ENCODE results near the gene CCSER2.
"Not testable (repeated sequence)": the region's sequence is repeated elsewhere in the genome, so short reads cannot be mapped to it uniquely, and the experiment has no call there.

CCSER2 gene

DNA sequence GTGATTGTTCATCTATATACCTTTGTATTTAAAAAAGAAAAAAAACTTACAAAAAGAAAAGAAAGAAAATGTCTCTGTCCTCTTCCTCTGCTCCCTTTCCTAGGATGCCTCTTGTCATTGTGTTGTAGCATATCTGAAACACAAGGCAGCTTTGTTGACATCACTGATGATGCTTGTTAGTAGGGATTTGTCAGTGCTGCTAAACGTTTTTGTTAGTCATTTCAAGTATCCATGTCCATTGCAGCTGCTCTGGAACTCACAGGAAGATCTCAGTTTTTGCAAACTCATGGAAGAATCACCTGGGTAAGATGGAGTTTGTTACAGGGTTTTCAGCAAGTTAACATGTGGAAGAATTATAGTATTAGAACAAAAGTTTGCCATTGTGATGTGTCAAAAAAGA is 123.6 kb downstream of the CCSER2 start:
- Mint-ChIP-seq H3K27ac (no peak overlapping the region), H3K4me1 (ENCODE audit: low read depth) (peaks cover 7% of the 10 kb centered on the region), H3K27me3 (ENCODE audit: low read depth) (no peaks in the 10 kb centered on the region), H3K4me3 (no peak overlapping the region), H3K9me3 (no peaks in the 10 kb centered on the region), H3K36me3 (ENCODE audit: low read depth) (peaks cover 23% of the 10 kb centered on the region)

DNA sequence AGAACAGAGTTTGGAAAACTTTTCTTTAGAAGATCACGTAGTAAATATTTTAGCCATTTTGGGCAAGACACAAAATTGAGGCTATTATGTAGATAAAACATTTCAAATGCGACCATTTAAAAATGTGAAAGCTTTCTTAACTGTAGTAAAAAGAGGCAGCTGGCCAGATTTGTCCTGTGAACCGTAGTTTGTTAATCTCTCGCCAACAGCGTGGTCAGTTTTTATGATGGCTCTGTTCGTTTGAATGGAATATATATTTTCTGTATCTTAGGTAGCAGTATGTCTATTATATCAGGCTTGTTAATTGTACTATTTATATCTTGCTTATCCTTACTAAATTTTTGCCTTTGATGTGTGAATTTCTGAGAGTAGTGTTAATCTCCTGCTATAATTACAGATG is 124.9 kb downstream of the CCSER2 start:
- peaks cover 1% of the 10 kb centered on the region for H3K9me3 Mint-ChIP-seq
- H3K4me3 Mint-ChIP-seq = no peak overlapping the region
- H3K4me1 Mint-ChIP-seq (ENCODE audit: low read depth) = peaks cover under 1% of the 10 kb centered on the region
- H3K36me3 Mint-ChIP-seq (ENCODE audit: low read depth) = peaks cover 17% of the 10 kb centered on the region
- no peak overlapping the region for H3K27ac Mint-ChIP-seq
- no peaks in the 10 kb centered on the region for H3K27me3 Mint-ChIP-seq (ENCODE audit: low read depth)

DNA sequence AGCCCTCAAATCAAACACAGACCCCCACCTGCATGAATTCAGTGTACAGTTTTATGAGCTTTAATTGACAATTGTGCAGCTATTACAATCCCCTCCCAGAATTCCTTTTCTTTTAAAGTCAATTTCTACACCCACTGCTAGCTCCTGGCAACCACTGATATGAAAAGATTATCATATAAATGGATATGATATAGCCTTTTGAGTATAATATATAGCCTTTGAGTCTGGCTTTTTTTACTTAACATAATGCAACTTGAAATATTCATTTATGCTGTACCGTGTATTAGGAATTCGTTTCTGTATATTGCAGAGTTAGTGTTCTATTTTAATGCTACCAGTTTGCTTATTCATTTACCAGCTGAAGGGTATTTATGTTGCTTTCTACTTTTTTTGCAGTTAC is 127.7 kb downstream of the CCSER2 start:
- peaks cover 7% of the 10 kb centered on the region for H3K9me3 Mint-ChIP-seq
- H3K4me3 Mint-ChIP-seq = no peak overlapping the region
- H3K36me3 Mint-ChIP-seq (ENCODE audit: low read depth) = peaks cover 27% of the 10 kb centered on the region
- no peaks in the 10 kb centered on the region for H3K27me3 Mint-ChIP-seq (ENCODE audit: low read depth)
- no peak overlapping the region for H3K27ac Mint-ChIP-seq
- no peaks in the 10 kb centered on the region for H3K4me1 Mint-ChIP-seq (ENCODE audit: low read depth)

DNA sequence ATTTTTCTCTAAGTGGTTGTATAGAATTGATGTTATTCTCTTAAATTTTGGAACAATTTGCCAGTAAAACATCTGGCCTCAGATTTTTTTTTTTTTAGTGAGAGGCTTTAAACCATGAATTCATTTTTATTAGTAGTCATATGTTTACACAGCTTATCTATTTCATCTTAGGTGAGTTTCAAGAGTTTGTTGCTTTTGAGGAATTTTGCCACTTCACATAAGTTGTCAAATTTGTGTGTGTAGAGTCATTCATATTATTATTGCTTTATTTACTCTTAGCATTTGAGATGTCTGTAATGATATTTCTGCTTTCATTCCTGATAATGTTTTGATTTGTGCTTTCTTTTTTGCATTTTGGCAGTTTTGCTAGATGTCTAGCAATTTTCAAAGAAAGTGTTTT is 132.1 kb downstream of the CCSER2 start:
- no peaks in the 10 kb centered on the region for H3K4me1 Mint-ChIP-seq (ENCODE audit: low read depth)
- peaks cover 7% of the 10 kb centered on the region for H3K9me3 Mint-ChIP-seq
- H3K4me3 Mint-ChIP-seq = no peak overlapping the region
- no peak overlapping the region for H3K27ac Mint-ChIP-seq
- peaks cover 40% of the 10 kb centered on the region for H3K36me3 Mint-ChIP-seq (ENCODE audit: low read depth)
- no peaks in the 10 kb centered on the region for H3K27me3 Mint-ChIP-seq (ENCODE audit: low read depth)

DNA sequence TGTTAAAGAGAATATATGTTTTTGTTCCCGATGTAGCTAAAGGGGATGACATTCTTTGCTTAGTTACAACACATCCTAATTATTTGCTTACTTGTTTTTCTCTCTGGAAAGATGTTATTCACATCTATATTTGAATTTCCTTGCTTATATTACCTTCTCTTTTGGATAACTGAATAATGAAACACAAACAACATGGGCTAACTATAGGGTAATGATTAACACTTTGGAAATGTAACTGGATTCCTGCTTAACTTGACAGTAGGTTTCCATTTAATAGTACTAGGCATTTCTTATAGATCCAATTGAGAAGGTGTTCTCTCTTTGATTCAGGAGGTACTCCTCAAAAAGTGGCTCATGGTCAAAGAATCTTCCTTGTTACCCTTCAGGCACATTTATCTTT is 141.1 kb downstream of the CCSER2 start:
- H3K9me3 Mint-ChIP-seq = no peaks in the 10 kb centered on the region
- H3K4me1 Mint-ChIP-seq (ENCODE audit: low read depth) = peaks cover 3% of the 10 kb centered on the region
- no peak overlapping the region for H3K27ac Mint-ChIP-seq
- peaks cover 22% of the 10 kb centered on the region for H3K36me3 Mint-ChIP-seq (ENCODE audit: low read depth)
- no peak overlapping the region for H3K4me3 Mint-ChIP-seq
- no peaks in the 10 kb centered on the region for H3K27me3 Mint-ChIP-seq (ENCODE audit: low read depth)

DNA sequence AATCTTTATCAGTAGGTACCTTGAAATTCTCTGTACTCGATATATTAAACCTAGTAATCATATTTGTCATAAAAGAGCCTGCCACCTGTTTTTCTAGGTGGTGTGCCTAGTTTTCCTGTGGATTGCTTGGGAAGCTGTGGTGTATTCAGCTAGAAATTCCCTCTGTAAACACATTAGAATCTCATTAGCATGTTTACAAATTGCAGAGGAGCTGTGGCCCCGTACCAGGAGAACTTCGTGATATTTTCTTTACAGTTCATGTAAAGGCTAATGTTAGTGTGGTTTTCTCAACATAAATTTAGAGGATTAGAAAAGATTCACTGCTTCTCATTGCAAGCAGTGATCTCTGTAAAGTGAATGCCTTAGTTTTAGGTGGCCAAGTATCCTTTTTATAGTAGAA is 144.7 kb downstream of the CCSER2 start:
- H3K4me3 Mint-ChIP-seq = no peak overlapping the region
- no peak overlapping the region for H3K27ac Mint-ChIP-seq
- no peaks in the 10 kb centered on the region for H3K4me1 Mint-ChIP-seq (ENCODE audit: low read depth)
- H3K36me3 Mint-ChIP-seq (ENCODE audit: low read depth) = peaks cover 12% of the 10 kb centered on the region
- no peaks in the 10 kb centered on the region for H3K27me3 Mint-ChIP-seq (ENCODE audit: low read depth)
- no peaks in the 10 kb centered on the region for H3K9me3 Mint-ChIP-seq

DNA sequence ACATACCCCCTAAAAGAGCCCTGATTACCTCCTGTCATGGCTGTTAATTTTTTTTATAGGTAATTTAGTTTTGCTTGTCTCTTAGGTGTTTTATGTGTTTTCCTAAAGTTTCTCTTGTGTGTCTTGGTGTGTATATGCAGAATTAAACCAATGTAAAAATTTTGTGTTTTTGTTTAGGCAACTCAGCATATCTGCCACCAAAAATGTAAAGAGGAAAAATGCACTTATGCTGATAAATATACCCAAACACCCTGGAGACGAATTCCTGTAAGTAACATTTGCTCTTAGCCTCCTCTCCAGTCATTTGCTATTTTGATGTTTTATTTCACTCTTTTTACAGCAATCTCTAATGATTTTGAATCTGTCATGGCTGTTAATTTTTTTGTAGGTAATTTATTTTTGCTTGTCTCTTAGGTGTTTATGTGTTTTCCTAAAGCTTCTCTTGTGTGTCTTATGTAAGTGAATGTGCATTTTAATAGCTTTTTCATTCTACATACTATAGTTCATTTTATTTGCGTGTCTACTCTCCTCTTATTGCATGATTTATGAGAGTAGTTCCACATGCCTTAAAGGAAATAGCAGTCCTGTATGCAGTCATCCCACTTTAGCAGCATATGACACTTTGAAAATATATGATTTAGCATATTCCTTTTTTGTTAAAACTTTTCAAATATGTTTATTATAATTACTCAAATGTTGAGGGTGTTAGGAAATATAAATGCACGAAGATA is 149.2 kb downstream of the CCSER2 start:
- no peaks in the 10 kb centered on the region for H3K9me3 Mint-ChIP-seq
- H3K27me3 Mint-ChIP-seq (ENCODE audit: low read depth) = no peaks in the 10 kb centered on the region
- no peak overlapping the region for H3K4me3 Mint-ChIP-seq
- peaks cover 21% of the 10 kb centered on the region for H3K36me3 Mint-ChIP-seq (ENCODE audit: low read depth)
- H3K4me1 Mint-ChIP-seq (ENCODE audit: low read depth) = peaks cover 4% of the 10 kb centered on the region
- no peak overlapping the region for H3K27ac Mint-ChIP-seq

DNA sequence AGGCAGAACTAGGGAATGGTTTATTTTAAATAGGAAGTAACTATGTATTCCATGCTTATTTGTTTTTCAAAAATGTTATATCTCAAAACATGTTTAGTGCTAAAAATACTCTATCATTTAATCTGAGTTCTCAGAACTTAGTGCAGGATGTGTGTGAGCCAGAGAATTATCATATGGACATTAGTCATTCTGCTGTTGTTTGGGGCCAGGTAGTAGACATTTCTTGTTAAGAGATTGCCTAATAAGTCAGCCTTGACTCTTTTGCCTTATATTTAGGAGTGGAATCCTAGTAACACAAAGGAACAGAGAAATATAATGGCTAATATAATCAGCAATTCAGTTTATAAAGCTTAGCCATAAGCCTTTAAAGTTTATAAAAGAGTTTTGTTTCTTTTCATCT is 149.8 kb downstream of the CCSER2 start:
- H3K27ac Mint-ChIP-seq = no peak overlapping the region

DNA sequence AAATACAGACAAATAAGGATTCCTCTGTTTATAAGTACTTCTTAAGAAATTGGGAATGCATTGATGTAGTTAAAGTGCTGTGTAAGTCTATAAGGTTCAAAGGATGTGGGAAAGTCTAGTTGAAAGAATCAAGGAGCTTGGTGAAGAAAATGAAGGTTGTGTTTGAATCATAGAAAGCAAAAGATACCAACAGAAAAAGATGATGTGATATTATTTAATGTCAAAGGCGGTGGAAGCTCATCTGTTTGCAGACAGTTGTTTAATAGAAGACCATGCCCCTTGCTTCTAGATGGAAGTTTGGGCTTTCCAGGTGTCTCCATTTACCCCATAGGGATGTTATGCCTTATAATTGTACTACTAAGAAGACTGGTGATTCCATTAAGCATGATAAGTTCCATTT is 150.3 kb downstream of the CCSER2 start:
- no peak overlapping the region for H3K4me3 Mint-ChIP-seq
- H3K4me1 Mint-ChIP-seq (ENCODE audit: low read depth) = peaks cover 4% of the 10 kb centered on the region
- H3K9me3 Mint-ChIP-seq = no peaks in the 10 kb centered on the region
- peaks cover 23% of the 10 kb centered on the region for H3K36me3 Mint-ChIP-seq (ENCODE audit: low read depth)
- no peaks in the 10 kb centered on the region for H3K27me3 Mint-ChIP-seq (ENCODE audit: low read depth)
- H3K27ac Mint-ChIP-seq = no peak overlapping the region

More for the DNA sequence above, 149.8 kb downstream of the CCSER2 start:
- Mint-ChIP-seq H3K36me3 (ENCODE audit: low read depth) (peaks cover 23% of the 10 kb centered on the region), H3K4me3 (no peak overlapping the region), H3K27me3 (ENCODE audit: low read depth) (no peaks in the 10 kb centered on the region), H3K4me1 (ENCODE audit: low read depth) (peaks cover 4% of the 10 kb centered on the region), H3K9me3 (no peaks in the 10 kb centered on the region)

DNA sequence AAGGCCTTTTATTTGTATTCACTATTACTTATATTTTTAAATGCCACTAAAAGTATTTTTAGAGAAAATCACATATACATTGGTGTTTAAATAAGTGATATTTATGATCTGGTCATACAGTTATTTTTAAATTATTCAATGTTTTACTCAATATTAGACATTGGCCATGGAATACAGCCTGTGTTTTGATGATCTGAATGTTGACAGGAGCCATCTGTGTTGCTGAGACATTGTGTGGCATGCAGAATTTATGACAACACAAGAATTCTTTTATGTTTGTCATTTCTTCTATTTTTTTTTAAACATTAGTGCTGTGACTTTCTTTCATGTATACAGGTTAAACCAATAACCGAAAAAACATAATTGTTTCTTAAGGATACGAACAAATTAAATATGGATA is 156.2 kb downstream of the CCSER2 start:
- Mint-ChIP-seq H3K36me3 (ENCODE audit: low read depth) (peaks cover 26% of the 10 kb centered on the region), H3K9me3 (no peaks in the 10 kb centered on the region)

DNA sequence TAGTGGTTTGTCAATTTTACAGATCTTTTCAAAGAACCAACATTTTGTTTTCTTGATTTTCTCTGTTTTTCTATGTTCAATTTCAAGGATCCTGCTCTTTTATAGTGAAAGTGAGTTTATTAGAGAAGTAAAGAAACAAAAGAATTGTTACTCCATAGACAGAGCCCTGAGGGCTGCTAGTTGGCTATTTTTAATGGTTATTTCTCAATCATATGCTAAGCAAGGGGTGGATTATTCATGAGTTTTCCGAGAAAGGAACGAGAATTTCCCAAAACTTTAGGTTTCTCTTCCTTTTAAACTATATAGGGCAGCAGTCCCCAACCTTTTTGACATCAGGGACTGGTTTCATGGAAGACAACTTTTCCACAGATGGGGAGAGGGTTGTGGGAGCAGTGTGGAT is 165.0 kb downstream of the CCSER2 start:
- Mint-ChIP-seq H3K36me3 (ENCODE audit: low read depth) (peaks cover 11% of the 10 kb centered on the region), H3K9me3 (no peaks in the 10 kb centered on the region), H3K4me1 (ENCODE audit: low read depth) (peaks cover 5% of the 10 kb centered on the region), H3K27ac (no peak overlapping the region), H3K4me3 (no peak overlapping the region), H3K27me3 (ENCODE audit: low read depth) (no peaks in the 10 kb centered on the region)

More for the DNA sequence above, 156.2 kb downstream of the CCSER2 start:
- peaks cover 2% of the 10 kb centered on the region for H3K4me1 Mint-ChIP-seq (ENCODE audit: low read depth)
- no peak overlapping the region for H3K27ac Mint-ChIP-seq
- no peaks in the 10 kb centered on the region for H3K27me3 Mint-ChIP-seq (ENCODE audit: low read depth)
- H3K4me3 Mint-ChIP-seq = no peak overlapping the region

DNA sequence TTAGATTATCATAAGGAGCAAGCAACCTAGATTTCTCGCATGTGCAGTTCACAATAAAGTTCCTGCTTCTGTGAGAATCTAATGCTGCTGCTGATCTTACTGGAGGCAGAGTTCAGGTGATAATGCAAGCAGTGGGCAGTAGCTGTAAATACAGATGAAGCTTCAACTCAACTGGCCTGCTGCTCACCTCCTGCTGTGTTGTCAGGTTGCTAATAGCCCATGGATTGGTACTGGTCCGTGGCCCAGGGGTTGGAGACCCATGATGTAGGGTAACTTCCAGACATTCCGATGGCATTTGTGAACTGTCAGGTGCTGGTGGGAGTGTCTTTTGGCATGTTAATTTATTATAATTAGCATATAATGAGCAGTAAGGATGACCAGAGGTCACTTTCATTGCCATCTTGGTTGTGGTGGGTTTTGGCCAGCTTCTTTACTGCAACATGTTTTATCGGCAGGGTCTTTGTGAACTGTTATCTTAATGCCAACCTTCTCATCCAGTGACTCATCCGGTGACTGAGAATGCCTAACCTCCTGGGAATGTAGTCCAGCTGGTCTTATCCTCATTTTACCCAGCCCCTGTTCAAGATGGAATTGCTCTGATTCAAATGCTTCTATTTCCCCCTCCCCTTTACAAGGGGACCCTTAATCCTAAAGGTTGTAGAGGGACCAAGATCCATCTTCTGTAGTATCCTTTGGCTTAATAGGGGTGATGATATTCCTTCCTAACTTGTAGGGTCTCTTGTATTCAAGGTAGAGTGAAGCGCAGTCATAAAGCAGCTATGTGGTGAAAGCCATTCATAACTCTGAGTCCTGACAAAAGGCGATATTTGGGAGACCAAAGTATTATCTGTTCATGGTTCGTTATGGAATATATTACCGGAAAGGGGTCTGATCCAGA is 165.8 kb downstream of the CCSER2 start:
- Mint-ChIP-seq H3K27ac (no peak overlapping the region), H3K4me3 (no peak overlapping the region), H3K4me1 (ENCODE audit: low read depth) (peaks cover 5% of the 10 kb centered on the region), H3K27me3 (ENCODE audit: low read depth) (no peaks in the 10 kb centered on the region), H3K9me3 (no peaks in the 10 kb centered on the region), H3K36me3 (ENCODE audit: low read depth) (peaks cover 11% of the 10 kb centered on the region)

DNA sequence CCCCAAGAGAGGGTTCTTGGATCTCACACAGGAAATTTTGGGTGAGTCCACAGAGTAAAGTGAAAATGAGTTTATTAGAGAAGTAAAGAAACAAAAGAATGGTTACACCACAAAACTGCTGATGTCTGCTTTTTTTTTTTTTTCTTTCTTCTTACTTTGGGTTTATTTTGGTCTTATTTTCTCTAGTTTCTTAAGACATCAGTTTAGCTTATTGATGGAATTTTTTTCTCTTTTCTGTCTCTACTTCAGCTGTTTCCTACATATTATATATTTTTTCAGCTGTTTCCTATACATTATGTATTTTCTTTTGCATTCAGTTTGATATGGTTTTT is 166.4 kb downstream of the CCSER2 start:
- H3K4me1 Mint-ChIP-seq (ENCODE audit: low read depth) = peaks cover 7% of the 10 kb centered on the region
- H3K4me3 Mint-ChIP-seq = no peak overlapping the region
- H3K27ac Mint-ChIP-seq = no peak overlapping the region
- no peaks in the 10 kb centered on the region for H3K27me3 Mint-ChIP-seq (ENCODE audit: low read depth)
- H3K36me3 Mint-ChIP-seq (ENCODE audit: low read depth) = peaks cover 10% of the 10 kb centered on the region
- H3K9me3 Mint-ChIP-seq = no peaks in the 10 kb centered on the region

DNA sequence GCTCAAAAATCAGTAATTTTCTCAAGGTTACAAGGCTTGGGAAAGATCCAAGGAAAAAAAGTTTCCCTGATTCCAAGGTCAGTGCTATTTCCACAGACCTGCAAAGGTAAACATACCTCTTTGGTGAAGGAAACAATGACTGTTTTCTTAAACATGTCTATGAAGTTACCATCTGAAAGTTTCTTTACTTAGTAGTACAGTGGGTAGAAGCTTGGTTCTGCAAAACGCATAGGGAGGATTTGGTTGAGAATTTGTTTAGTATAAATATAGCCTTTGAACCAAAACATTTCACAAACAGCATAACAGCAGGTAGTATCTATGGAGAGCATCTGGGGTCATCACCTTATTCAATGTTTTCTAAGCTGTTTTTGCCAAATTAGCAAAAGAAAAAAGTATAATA is 169.6 kb downstream of the CCSER2 start:
- Mint-ChIP-seq H3K27me3 (ENCODE audit: low read depth) (no peaks in the 10 kb centered on the region), H3K36me3 (ENCODE audit: low read depth) (peaks cover 6% of the 10 kb centered on the region), H3K4me3 (no peak overlapping the region), H3K27ac (no peak overlapping the region), H3K9me3 (no peaks in the 10 kb centered on the region), H3K4me1 (ENCODE audit: low read depth) (peaks cover 10% of the 10 kb centered on the region)

DNA sequence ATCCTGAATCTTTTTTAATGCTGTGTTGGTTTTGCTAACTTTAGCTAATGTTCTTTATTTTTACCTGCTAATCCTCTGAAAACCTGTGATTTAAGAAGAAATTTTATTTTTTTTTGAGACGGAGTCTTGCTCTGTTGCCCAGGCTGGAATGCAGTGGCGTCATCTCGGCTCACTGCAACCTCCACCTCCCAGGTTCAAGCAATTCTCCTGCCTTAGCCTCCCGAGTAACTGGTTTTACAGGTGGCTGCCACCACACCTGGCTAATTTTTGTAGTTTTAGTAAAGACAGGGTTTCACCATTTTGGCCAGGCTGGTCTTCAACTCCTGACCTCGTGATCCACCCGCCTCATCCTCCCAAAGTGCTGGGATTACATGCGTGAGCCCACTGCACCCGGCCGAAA is 170.7 kb downstream of the CCSER2 start:
- H3K4me3 Mint-ChIP-seq; H3K9me3 Mint-ChIP-seq; H3K36me3 Mint-ChIP-seq (ENCODE audit: low read depth); H3K4me1 Mint-ChIP-seq (ENCODE audit: low read depth); H3K27ac Mint-ChIP-seq; H3K27me3 Mint-ChIP-seq (ENCODE audit: low read depth): not testable (repeated sequence)
